Posterior cingulate gyrus (tissue), 11 donors: ENCODE measurements around the gene ESRRA.
"Not testable (repeated sequence)": the region's sequence is repeated elsewhere in the genome, so short reads cannot be mapped to it uniquely, and the experiment has no call there.

ENCODE experiments used
- DNase-seq, 10 donors: peaks; one replicate each; pipeline versions ENCODE4 v3.0.0 to v3.0.0-alpha.2; 2020 to 2021; ENCODE audit warnings: mixed read lengths in 3 of 10
- intact Hi-C: fragments of 100-400 bp; cut with DNase I; formaldehyde crosslinking; loops from one replicate; pipeline ENCODE4 v1.15.1; 2023

Gene ESRRA

DNA sequence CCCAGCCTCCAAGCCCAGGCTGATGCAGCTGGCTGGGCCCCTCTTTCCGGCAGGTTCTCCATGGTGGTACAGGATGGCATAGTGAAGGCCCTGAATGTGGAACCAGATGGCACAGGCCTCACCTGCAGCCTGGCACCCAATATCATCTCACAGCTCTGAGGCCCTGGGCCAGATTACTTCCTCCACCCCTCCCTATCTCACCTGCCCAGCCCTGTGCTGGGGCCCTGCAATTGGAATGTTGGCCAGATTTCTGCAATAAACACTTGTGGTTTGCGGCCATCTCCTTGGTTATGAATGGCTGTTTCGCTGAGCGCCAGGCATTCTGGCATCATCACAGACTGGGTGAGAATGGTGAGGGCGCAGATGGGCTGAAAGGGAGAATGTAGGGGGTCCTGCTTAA is 16.2 kb downstream of the ESRRA start:
- no peak for DNase-seq
- intact Hi-C loops: no loop called here

DNA sequence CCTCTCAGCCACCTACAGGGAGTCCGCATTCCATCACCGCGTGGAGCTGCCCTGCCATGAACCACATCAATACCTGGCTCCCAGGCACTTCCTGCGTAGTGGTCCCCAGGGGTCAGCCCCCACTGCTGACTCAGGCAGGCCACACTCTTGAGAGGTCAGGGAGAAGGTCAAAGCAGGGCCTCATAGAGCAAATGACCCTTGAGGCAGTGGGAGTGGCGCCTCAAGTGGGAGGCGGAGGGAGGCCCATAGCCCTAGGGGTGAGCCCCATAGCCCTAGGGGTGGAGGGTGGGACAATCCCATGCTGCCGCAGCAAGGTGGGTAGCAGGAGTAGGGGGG is 17.6 kb downstream of the ESRRA start:
- intact Hi-C loops: no loop called here
- DNase-seq: no peak

DNA sequence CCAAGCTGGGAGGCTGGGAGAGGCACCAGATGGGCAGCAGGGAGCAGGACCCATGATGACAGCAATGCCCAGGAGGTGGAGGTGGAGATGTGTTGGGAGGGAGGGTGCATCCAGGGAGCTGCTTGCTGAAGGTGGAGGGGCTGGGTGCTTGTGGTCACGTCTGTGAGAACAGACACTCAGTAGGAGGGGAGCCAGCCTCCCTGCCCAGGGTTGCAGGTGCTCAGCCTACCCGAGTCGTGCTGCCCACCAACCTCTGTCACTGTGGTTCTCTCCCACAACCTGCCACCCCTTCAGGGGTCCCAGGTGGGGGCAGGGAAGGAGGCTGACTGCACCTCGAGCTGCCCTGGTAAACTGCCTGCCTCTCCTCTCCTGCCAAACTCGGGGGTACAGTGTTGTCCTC is 18.0 kb downstream of the ESRRA start:
- no peak for DNase-seq
- intact Hi-C loops: no loop called here

DNA sequence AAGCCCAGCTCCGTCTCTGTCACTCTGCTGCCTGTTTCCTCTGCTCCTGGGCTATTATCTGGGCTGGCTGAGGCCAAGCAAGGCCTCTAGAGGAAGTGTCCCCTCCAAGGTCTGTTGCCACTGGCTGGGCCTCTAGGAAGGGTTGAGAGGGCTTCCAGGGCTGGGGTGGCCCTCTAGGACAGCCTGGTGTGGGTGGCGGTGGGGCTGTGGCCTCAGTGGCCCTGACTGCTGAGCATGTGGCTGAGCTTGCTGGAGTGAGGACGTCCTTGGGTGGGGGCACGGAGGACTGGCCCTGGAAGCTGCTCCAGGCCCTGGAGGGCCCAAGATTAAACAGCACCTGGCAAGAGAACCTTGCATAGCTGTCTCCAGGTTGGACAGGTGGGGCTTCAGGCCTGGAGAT is 18.7 kb downstream of the ESRRA start:
- DNase-seq, intact Hi-C loops: not testable (repeated sequence)

DNA sequence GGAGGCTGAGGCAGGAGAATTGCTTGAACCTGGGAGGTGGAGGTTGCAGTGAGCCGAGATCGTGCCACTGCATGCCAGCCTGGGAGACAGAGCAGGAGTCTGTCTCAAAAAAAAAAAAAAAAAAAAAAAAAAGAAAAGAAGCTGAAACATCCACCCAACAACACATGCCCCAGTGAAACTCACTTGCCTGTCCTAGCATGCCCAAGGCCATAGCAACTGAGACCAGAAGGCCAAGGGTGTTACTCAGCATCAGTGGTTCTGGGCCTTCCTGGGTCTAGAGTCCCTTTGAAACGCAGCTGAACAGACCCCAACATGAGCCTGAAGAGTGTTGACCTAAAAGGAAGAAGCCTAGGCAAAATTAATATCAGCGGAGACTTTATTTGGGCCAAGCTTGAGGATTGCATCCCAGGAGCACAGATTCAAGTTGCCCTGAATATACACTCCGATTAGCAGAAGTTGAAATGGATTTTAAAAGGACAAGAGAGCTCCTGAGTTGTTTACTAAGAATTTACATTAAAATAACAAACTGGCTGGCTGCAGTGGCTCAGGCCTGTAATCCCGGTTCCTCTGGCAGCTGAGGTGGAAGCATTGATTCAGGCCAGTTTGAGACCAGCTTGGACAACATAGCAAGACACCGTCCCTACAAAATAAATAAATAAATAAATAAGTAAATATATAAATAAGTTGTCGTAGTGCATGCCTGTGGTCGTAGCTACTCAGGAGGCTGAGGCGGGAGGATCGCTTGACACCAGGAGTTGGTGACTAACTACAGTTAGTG is 19.6 kb downstream of the ESRRA start:
- DNase-seq: no peak
- intact Hi-C loops: no loop called here

DNA sequence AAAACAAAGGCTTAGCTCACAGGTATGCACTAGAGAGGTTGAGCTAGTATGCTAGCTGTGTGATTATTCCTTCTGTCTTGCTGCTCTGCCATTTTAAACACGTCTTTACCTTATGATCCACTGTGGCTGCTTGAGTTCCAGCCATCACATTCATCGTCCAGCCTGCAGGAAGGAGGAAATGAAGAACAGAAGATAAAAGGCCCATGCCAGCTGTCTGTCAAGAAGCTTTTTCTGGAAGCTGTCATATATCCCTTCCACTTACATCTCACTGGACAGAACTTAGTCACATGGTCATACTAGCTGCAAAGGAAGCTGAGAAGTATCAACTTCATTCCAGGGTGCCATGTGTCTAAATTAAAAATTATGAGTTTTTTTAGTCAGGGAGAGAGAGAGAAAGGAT is 22.1 kb downstream of the ESRRA start:
- no peak for DNase-seq
- intact Hi-C loops: no loop called here

DNA sequence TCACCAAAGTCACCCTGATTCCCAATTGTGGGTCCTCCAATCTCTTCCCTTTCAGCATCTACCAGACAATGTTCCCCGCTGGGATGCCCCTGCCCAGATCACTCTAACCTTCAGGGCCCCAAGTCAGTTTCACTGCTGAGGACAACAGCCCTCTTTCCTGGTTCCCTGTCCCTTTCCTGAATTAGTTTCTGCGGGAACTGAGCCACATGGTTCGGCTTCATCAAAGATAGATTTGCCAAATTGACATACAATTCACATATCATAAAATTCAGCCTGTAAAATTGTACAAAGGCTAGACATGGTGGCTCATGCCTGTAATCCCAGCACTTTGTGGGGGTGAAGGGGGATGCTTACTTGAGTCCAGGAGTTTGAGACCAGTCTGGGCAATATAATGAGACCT is 22.7 kb downstream of the ESRRA start:
- DNase-seq: no peak
- intact Hi-C loops: no loop called here

DNA sequence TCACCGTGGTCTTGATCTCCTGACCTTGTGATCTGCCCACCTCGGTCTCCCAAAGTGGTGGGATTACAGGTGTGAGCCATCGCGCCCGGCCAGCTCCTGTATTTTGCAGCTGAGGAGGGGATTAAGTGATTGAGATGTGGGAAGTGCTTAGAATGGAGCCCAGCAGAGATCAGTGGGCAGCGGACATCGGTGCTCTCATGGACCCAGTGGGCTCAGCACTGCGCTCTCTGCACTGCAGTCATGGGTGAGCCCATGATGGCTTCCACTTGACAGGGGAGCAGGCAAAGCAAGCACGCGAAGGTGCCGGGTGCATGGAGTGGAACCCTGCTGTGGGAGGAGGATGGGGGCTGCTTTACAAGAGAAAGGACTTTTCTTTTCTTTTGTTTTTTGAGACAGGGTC is 25.6 kb downstream of the ESRRA start:
- DNase-seq: no peak
- intact Hi-C loops: no loop called here

DNA sequence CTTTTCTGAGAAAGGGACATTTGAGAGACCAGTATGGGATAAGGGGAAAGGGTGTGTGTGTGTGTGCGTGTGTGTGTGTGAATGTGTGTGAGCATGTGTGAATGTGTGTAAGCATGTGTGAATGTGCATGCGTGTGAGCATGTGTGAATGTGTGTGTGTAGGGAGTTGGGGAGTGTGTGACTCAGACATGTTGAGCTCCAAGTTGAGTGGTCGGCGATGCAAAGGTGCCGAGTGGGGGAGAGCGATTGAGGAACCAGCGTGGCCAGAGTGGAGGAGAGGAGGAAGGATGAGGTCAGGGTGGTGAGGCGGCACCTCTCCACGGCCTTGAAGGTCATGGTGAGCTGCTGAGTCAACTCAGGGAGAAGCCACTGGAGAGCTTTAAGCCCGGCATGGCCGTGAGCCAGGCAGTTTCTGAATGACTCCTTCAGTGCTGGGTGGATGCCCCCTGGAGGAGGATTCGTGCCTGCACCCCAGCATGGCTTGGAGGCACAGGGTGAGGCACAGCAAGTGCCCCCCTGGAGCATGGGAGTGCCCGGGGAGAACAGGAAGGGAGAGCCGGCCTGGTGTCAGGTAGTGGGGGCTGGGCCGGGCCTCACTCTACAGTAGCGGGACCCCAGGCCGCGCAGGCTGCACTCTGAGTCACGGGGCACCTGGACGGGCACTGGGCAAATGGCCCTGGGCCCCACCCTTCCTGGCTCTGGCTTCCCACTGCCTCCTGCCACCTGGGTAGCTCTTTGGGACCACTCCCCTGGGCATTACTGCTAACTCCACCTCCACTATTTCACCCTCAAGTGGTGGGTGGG is 26.4 kb downstream of the ESRRA start:
- intact Hi-C loops: no loop called here
- DNase-seq: peak in 3 of 10 donors; percentile 18 to 48 (median 32)

DNA sequence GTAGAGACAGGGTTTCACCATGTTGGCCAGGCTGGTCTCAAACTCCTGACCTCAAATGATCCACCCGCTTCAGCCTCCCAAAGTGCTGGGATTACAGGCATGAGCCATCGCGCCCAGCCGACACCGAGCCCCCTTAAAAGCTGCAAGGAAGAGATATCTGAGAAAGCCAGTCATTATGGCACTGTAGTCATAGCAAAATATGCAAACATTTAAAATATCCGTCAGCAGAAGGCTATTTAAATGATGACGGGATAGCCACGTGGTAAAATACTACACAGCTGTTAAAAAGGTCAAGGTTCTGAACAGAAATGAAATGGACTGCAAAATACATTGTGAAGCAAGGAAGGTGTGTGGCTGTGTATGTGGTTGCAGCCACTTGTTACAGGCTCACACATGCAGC is 28.2 kb downstream of the ESRRA start:
- no peak for DNase-seq
- intact Hi-C loops: no loop called here

DNA sequence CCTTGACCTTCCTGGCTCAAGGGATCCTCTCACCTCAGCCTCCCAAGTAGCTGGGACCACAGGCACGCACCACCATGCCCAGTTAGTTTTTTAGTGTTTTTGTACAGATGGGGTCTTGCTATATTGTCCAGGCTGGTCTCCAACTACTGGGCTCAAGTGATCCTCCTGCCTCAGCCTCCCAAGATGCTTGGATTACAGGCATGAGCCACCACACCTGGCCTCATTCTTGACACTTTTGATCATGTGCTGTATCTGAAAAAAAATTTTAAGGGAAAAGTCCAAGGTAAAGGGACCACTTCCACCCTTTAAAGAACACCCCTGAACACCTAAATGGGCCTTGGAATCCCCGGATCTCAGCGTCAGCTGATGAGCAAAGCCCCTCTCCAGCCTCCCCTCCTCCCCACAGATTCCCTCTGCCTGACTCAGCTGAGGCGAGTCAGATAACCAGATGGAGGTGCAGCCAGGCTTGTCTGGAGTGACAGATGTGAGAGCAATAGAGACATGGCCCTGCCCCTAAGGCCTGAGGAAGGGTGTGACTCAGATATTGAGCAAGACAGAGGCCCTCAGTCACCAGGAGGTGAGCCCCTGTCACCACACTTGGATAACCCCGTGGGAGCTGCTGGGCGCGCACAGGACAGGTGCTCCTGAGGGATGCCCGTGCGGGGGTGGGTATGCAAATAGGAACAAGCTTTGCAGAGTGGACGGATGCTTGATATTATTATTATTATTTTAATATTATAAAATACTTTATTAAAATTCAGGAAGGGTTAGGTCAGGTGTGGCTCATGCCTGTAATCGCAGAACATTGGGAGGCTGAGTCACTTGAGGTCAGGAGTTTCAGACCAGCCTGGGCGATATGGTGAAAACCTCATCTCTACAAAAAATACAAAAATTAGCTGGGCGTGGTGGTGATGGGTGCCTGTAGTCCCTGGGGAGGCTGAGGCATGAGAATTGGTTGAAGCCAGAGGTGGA is 29.7 kb downstream of the ESRRA start:
- DNase-seq: no peak
- intact Hi-C loops: no loop called here

DNA sequence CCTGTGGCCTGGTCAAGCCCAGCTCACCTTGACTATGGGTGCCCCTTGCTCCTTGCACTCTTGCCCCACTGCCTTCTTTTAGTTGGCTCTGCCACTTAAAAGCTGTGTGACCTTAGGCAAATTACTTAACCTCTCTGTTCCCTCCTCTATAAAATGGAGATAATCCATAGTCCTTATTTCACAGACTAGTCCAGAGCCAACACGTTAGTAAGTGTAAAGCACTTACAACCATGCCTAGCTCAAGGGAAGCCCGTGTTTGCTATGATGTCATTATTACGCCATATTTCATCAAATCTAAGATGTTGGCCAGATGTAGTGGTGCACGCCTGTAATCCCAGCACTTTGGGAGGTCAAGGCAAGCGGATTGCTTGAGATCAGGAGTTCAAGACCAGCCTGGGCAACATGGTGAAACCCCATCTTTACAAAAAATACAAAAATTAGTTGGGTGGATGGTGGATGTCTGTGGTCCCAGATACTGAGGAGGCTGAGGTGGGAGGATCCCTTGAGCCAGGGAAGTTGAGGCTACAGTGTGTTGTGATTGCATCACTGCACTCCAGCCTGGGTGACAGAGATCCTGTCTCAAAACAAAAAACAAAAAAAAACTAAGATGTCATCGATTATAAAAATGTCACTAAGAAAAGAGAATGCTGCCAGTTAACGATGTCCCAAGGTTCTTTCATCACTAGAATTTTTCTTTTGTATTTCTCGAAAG is 32.4 kb downstream of the ESRRA start:
- no peak for DNase-seq
- intact Hi-C loops: no loop called here

DNA sequence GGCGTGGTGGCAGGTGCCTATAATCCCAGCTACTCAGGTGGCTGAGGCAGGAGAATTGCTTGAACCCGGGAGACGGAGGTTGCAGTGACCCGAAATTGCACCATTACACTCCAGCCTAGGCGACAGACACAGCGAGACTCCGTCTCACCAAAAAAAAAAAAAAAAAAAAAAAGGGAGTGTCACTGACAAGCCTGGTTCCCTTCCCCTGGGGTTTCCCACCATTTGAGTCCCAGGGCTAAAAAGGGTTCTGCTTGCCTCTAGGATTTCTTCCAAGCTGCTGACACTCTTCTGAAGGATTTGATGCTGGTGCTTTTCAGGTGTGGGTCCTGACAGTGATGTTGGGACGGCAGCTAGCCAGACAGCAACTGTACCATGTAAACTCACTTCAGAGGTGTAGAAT is 33.4 kb downstream of the ESRRA start:
- no peak for DNase-seq
- intact Hi-C loops: no loop called here

DNA sequence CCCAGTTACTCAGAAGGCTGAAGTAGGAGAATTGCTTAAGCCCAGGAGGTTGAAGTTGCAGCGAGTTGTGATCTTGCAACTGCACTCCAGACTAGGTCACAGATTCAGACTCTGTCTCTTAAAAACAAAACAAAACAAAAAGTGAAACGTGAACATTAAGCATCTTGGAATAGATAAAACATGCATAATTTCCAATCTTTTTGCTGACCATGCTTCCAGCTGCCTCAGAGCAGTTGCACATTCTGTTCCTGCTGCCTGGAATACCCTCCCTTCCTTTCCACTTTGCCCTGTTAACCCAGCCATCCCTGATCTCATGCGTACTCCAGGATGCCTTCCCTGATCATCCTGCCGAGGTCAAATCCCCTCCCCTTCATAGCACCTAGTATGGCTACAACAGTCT is 34.0 kb downstream of the ESRRA start:
- no peak for DNase-seq
- intact Hi-C loops: no loop called here

DNA sequence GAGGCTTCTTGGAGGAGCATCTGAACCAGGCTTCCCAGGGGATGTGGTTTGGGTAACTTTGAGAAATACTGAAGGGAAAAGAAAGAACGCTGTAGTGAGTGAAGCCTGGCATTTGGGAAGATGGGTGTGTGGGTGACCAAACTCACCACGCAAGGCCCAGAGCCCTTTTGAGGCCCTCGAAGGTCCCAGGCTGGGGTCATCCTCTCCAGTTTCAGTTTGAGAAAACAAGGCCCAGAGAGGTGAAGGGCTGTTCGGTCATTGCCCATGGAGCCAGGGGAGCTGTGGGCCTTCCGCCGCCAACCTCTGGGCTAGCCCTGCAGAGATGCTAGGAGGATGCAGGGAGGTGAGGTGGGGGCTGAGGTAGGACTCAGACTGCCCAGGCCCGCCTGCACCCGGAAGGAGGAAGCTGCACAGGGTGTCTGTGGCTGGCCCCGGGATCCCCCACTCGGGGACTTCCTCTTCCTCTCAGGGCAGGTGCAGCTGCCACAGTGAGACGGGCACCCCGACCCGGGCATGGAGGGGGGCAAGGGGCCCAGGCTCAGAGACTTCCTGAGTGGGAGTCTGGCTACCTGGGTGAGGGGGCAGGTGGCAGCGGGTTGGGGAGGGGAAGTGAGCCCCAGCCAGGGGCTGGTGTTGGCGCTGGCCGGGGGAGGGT is 34.6 kb downstream of the ESRRA start, which contains the start of gene CCDC88B:
CCDC88B (plus strand) TSS at position 451 of the 655 bp plus-strand sequence; CDS start at position 514, 63 bp downstream.
- peak in 2 of 10 donors; percentile 16 to 39 for DNase-seq
- intact Hi-C loops: no loop called here

DNA sequence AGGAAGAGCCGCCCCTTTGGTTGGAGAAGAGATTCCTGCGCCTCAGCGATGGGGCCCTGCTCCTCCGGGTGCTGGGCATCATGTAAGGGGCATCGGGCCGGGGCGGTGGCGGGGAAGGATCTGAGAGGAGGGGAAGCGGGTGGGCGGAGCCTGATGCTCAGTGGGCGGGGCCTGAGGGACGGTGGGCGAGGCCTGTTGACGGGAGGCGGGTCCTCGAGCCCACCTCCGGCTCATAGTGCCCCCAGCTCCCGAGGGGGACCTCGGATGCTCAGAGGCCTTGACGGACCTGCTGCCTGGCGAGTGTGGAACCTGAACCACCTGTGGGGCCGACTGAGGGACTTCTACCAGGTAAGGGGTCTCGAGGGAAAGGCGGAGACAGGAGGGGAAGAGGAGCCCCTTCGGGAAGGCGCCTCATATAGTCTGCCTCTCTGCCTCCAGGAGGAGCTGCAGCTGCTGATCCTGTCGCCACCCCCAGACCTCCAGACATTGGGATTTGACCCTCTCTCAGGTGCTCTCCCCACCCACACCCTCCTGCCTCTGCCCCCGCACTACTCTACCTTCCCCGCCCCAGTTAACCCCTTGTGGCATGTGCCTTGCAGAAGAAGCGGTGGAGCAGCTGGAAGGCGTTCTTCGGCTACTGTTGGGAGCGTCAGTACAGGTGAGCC is 35.5 kb downstream of the ESRRA start:
- DNase-seq: peak in 2 of 10 donors; percentile 19 to 71
- intact Hi-C loops: no loop called here

DNA sequence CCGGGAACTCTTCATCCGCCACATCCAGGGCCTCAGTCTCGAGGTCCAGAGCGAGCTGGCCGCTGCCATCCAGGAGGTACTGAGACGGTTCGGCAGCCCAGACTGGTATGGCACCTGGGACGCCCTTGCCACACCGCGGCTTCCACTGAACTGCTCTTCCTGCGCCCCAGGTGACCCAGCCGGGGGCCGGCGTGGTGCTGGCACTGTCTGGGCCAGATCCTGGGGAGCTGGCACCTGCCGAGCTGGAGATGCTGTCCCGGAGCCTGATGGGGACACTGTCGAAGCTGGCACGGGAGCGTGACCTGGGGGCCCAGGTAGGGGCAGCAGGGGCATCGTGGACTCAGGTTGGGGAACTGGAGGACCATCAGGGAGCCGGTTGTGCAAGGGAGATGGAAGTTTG is 36.1 kb downstream of the ESRRA start:
- DNase-seq: no peak
- intact Hi-C loops: no loop called here

DNA sequence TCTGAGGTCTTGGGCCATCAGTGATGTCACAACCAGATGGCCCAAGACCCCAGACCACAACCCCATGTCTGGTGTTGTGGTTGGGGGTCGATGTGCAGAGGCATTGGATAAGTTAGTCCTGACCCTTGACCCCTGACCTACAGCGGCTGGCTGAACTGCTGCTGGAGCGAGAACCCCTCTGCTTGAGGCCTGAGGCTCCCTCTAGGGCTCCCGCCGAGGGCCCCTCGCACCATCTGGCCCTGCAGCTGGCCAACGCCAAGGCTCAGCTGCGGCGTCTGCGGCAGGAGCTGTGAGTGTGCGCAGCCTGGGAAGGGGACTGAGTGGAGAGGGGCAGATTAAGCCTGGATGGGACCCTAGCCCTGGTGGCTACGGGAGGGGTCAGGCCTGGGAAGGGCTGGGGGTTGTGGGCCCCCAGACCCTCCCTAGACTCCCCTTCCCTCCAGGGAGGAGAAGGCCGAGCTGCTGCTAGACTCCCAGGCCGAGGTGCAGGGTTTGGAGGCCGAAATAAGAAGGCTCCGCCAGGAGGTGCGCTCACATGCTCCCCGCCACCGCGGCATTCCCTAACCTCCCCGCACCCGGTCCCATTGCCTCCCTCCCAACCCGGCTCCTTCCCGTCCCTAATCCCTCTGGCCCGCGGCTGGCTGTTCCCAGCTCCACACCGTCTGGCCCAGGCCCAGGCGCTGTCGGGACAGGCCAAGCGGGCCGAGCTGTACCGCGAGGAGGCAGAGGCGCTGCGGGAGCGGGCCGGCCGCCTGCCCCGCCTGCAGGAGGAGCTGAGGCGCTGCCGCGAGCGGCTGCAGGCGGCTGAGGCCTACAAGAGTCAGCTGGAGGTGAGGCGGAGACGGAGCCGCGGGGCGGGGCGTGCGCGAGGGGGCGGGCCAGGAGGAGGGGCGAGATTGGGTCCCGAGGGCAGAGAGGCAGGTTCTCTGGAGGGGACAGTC is 36.8 kb downstream of the ESRRA start:
- intact Hi-C loops: no loop called here
- DNase-seq: peak; percentile 57 to 96 (median 74)
